AG04449 (cell line): ENCODE measurements around the gene ZNF860.
"Not testable (repeated sequence)": the region's sequence is repeated elsewhere in the genome, so short reads cannot be mapped to it uniquely, and the experiment has no call there.

Experiments
- CTCF ChIA-PET: fragments of 350-600 bp; formaldehyde crosslinking; extraction: SDS; loops from one replicate; lab custom pipeline; 2021; ENCODE audit warnings: antibody characterized with exemption; lab: Yijun Ruan, JAX
- POLR2A ChIA-PET: fragments of 400-600, 350-600 bp; formaldehyde crosslinking; extraction: SDS; loops from one replicate; lab custom pipeline; 2020; ENCODE audit warnings: antibody characterized with exemption, inconsistent platforms; lab: Yijun Ruan, JAX
- DNase-seq: peaks from one replicate; pipeline ENCODE4 v3.0.0-alpha.2; 2010; ENCODE audit warnings: low read depth, low spot score
- H3K4me3 ChIP-seq: 2 replicates; pipeline ENCODE4 v1.5.1; 2011; ENCODE audit warnings: low read depth, mild to moderate bottlenecking, control low read depth, low read length
- CTCF ChIP-seq: IDR thresholded peaks from one replicate; pipeline ENCODE4 v1.5.1; 2011; ENCODE audit warnings: mild to moderate bottlenecking, moderate library complexity, low read length, control low read depth, inconsistent platforms; ENCODE audit not compliant: insufficient read depth; ENCODE audit errors: missing control alignments

Gene ZNF860

GRCh38 chr3:31993843-31994242, 12.3 kb downstream of the ZNF860 start:
- POLR2A ChIA-PET, result no interaction called here
- no peak overlapping the region for H3K4me3 ChIP-seq
- DNase-seq, result no peak
- CTCF ChIA-PET, result no interaction called here
- no peak for TF ChIP-seq CTCF

- H3K4me3 ChIP-seq, POLR2A ChIA-PET, DNase-seq, CTCF ChIA-PET: not testable (repeated sequence)
Observed at GRCh38 chr3:31995026-31995425, 13.5 kb downstream of the ZNF860 start.

GRCh38 chr3:31996195-31996594, 14.6 kb downstream of the ZNF860 start:
- CTCF ChIA-PET, result no interaction called here

GRCh38 chr3:31997500-31997899, 15.9 kb downstream of the ZNF860 start:
- no peak overlapping the region for H3K4me3 ChIP-seq
- CTCF ChIA-PET, result no interaction called here
- POLR2A ChIA-PET, result no interaction called here
- no peak for TF ChIP-seq CTCF
- DNase-seq, result no peak

More at GRCh38 chr3:31996195-31996594, 14.6 kb downstream of the ZNF860 start:
- POLR2A ChIA-PET, result no interaction called here
- no peak for TF ChIP-seq CTCF
- H3K4me3 ChIP-seq, result no peak overlapping the region
- no peak for DNase-seq

GRCh38 chr3:31999907-32000439, 18.4 kb downstream of the ZNF860 start:
- DNase-seq, result no peak
- no peak overlapping the region for H3K4me3 ChIP-seq
- POLR2A ChIA-PET, result no interaction called here
- CTCF ChIA-PET, result no interaction called here
- TF ChIP-seq CTCF, result no peak

GRCh38 chr3:32000877-32001276, 19.3 kb downstream of the ZNF860 start:
- TF ChIP-seq CTCF, result no peak
- ChIA-PET POLR2A (no interaction called here), CTCF (no interaction called here)
- DNase-seq, result no peak
- no peak overlapping the region for H3K4me3 ChIP-seq

- DNase-seq, result no peak
- CTCF ChIA-PET, result interaction anchor here (1.1 kb wide), 1 partner anchor 16 kb away, joined by 3 read pairs; no protein-coding TSS in a partner anchor
- H3K4me3 ChIP-seq, result no peak overlapping the region
- POLR2A ChIA-PET, result no interaction called here
- no peak for TF ChIP-seq CTCF
Observed at GRCh38 chr3:32002561-32003368, 21.2 kb downstream of the ZNF860 start.
